ENCODE measurements around the gene MTCL1. TPM values are rescaled to one million over a fixed set of nuclear protein-coding genes. Genes with fewer than 3 reads are reported as not detected.

The MTCL1 gene
- total RNA-seq, 2 donors from 2014 or later = 15.3 to 27.7 TPM

- H3K9me3 ChIP-seq = no peaks in the 10 kb centered on the region
- TF ChIP-seq CTCF (IDR thresholded peaks at IDR 0.05) (no peak), POLR2A (IDR thresholded peaks at IDR 0.05) (no peak)
- ATAC-seq (no peak), DNase-seq (no peak)
- intact Hi-C loops (cut with DNase I) = no loop called here
- no peaks in the 10 kb centered on the region for H3K27me3 ChIP-seq
- no peak overlapping the region for H3K4me3 ChIP-seq
- no peaks in the 10 kb centered on the region for H3K4me1 ChIP-seq
- WGBS, 2 donors = 85 to 87% methylated on average over 7 of the region's 7 CpGs
- H3K36me3 ChIP-seq (replicated peaks in 1 of 2; ENCODE audit: insufficient read depth in 1 of 2, low read depth in 2 of 2) = no peaks in the 10 kb centered on the region
- H3K27ac ChIP-seq = no peak overlapping the region
Measured at GRCh38 chr18:8828300-8828699, 122.9 kb downstream of the MTCL1 start.

- DNase-seq (no peak), ATAC-seq (no peak)
- Histone ChIP-seq H3K27me3 (no peaks in the 10 kb centered on the region), H3K9me3 (no peaks in the 10 kb centered on the region), H3K4me3 (no peak overlapping the region), H3K4me1 (no peaks in the 10 kb centered on the region), H3K36me3 (replicated peaks in 1 of 2; ENCODE audit: insufficient read depth in 1 of 2, low read depth in 2 of 2) (no peaks in the 10 kb centered on the region), H3K27ac (no peak overlapping the region)
- TF ChIP-seq POLR2A (IDR thresholded peaks at IDR 0.05) = no peak
- TF ChIP-seq CTCF (IDR thresholded peaks at IDR 0.05) = no peak
- intact Hi-C loops (cut with DNase I) = no loop called here
- WGBS, 2 donors = 70 to 80% methylated on average over 10 of the region's 10 CpGs
Measured at GRCh38 chr18:8828798-8829197, 123.4 kb downstream of the MTCL1 start.

GRCh38 chr18:8830067-8831060 lies 125.0 kb downstream of the MTCL1 start:
- no peaks in the 10 kb centered on the region for H3K9me3 ChIP-seq
- no peak overlapping the region for H3K27ac ChIP-seq
- 88 to 97% methylated on average over 16 of the region's 16 CpGs for whole genome bisulfite sequencing, 2 donors
- ATAC-seq = no peak
- H3K36me3 ChIP-seq (replicated peaks in 1 of 2; ENCODE audit: insufficient read depth in 1 of 2, low read depth in 2 of 2) = no peaks in the 10 kb centered on the region
- intact Hi-C loops (cut with DNase I) = no loop called here
- H3K4me3 ChIP-seq = no peak overlapping the region
- TF ChIP-seq POLR2A (IDR thresholded peaks at IDR 0.05) (no peak), CTCF (IDR thresholded peaks at IDR 0.05) (no peak)
- DNase-seq = no peak
- no peaks in the 10 kb centered on the region for H3K4me1 ChIP-seq
- no peaks in the 10 kb centered on the region for H3K27me3 ChIP-seq

GRCh38 chr18:8831112-8831511 lies 125.8 kb downstream of the MTCL1 start:
- 85 to 90% methylated on average over 3 of the region's 3 CpGs for WGBS, 2 donors
- no peak overlapping the region for H3K27ac ChIP-seq
- no peak for TF ChIP-seq POLR2A (IDR thresholded peaks at IDR 0.05)
- TF ChIP-seq CTCF (IDR thresholded peaks at IDR 0.05) = no peak

More at GRCh38 chr18:8831112-8831511, 125.8 kb downstream of the MTCL1 start:
- intact Hi-C loops (cut with DNase I) = no loop called here
- no peak for ATAC-seq
- Histone ChIP-seq H3K4me1 (no peaks in the 10 kb centered on the region), H3K36me3 (replicated peaks in 1 of 2; ENCODE audit: insufficient read depth in 1 of 2, low read depth in 2 of 2) (no peaks in the 10 kb centered on the region), H3K27me3 (no peaks in the 10 kb centered on the region), H3K4me3 (no peak overlapping the region), H3K9me3 (no peaks in the 10 kb centered on the region)
- DNase-seq = no peak
